GM12878 (cell line): ENCODE measurements around the gene AHCYL2. TPM values are rescaled to one million over a fixed set of nuclear protein-coding genes. Genes with fewer than 3 reads are reported as not detected.

Experiments used
- ATAC-seq: fragments of 200-7000 bp; cut with Tn5 transposase; 3 replicates; pipeline ENCODE4 v1.9.1; 2020; ENCODE audit warnings: mild to moderate bottlenecking, moderate library complexity
- BruUV-seq: library from RNA; stranded (reverse); fragments of 400-500 nt; replicated peaks from 2 replicates; lab custom pipeline; 2021; lab: Mats Ljungman, UMichigan
- CTCF ChIA-PET: fragments of 300-600 bp; sonication (Branson Sonifier 250); formaldehyde crosslinking; extraction: SDS; loops from one replicate; lab custom pipeline; 2021; ENCODE audit warnings: inconsistent platforms; lab: Yijun Ruan, JAX
- POLR2A ChIA-PET: fragments of 350-600 bp; formaldehyde crosslinking; extraction: SDS; loops from one replicate; lab custom pipeline; 2021; ENCODE audit warnings: inconsistent platforms; lab: Charles Lee
- RAD21 ChIA-PET: fragments of 300-600 bp; sonication (Branson Sonifier 250); formaldehyde crosslinking; loops from one replicate; lab custom pipeline; 2023; ENCODE audit warnings: antibody characterized with exemption; ENCODE audit not compliant: unreplicated experiment; lab: Charles Lee
- SMC1A ChIA-PET: fragments of 300-600 bp; sonication (Branson Sonifier 250); formaldehyde crosslinking; loops from one replicate; lab custom pipeline; 2023; ENCODE audit not compliant: unreplicated experiment, uncharacterized antibody; lab: Charles Lee
- DNase-seq: peaks from one replicate; pipeline ENCODE4 v3.0.0-alpha.2; 2011; ENCODE audit warnings: low read depth, low spot score
- FAIRE-seq: peaks from 3 replicates; lab custom pipeline; 2011; peaks lifted over from hg19 to GRCh38; lab: Jason Lieb, UNC
- H2AFZ ChIP-seq: 2 replicates; pipeline ENCODE4 v1.6.0; 2011; ENCODE audit warnings: low read depth, low read length, control low read depth; ENCODE audit not compliant: control insufficient read depth
- H3K27ac ChIP-seq: 2 replicates; pipeline ENCODE4 v1.5.1; 2011; ENCODE audit warnings: control low read depth; ENCODE audit not compliant: control insufficient read depth, insufficient read depth
- H3K27me3 ChIP-seq, 2 experiments: replicated peaks in 1 of 2; 2 replicates each; pipeline versions ENCODE4 v1.6.0 to v1.6.1; 2011; ENCODE audit warnings: low read length in 1 of 2; ENCODE audit not compliant: control insufficient read depth in 2 of 2, insufficient read depth in 2 of 2
- H3K36me3 ChIP-seq, 2 experiments: 2 replicates each; pipeline ENCODE4 v1.5.1; 2011; ENCODE audit warnings: low read length in 1 of 2; ENCODE audit not compliant: control insufficient read depth in 2 of 2, insufficient read depth in 2 of 2
- H3K4me1 ChIP-seq: 2 replicates; pipeline ENCODE4 v1.6.1; 2011; ENCODE audit warnings: mild to moderate bottlenecking, low read length, moderate library complexity, mixed read lengths; ENCODE audit not compliant: control insufficient read depth, insufficient read depth
- H3K4me2 ChIP-seq: 2 replicates; pipeline ENCODE4 v1.6.0; 2011; ENCODE audit warnings: control low read depth; ENCODE audit not compliant: control insufficient read depth, insufficient read depth
- H3K4me3 ChIP-seq: fragments of 200-600 bp; sonication (generic); 2 replicates; pipeline ENCODE4 v1.5.1; 2016
- H3K79me2 ChIP-seq: 2 replicates; pipeline ENCODE4 v1.6.0; 2011; ENCODE audit warnings: low read length; ENCODE audit not compliant: control insufficient read depth, insufficient read depth
- H3K9ac ChIP-seq: 2 replicates; pipeline ENCODE4 v1.8.0; 2011; ENCODE audit warnings: low read length, control low read depth, mixed read lengths; ENCODE audit not compliant: control insufficient read depth, insufficient read depth
- H3K9me3 ChIP-seq: replicated peaks from 3 replicates; pipeline ENCODE4 v1.5.1; 2011; ENCODE audit warnings: mild to moderate bottlenecking, low read length; ENCODE audit not compliant: control insufficient read depth, insufficient read depth
- H4K20me1 ChIP-seq: 2 replicates; pipeline ENCODE4 v1.6.0; 2011; ENCODE audit not compliant: control insufficient read depth, insufficient read depth
- BHLHE40 ChIP-seq, 2 experiments: fragments of 450-650 bp in 1 of 2; IDR thresholded peaks; 2 replicates each; pipeline ENCODE4 v1.6.1; 2011 to 2017; ENCODE audit warnings: low read depth in 2 of 2, borderline replicate concordance in 1 of 2, improper control_type of control experiment in 1 of 2, low read length in 1 of 2, mild to moderate bottlenecking in 1 of 2
- CUX1 ChIP-seq: IDR thresholded peaks from 2 replicates; pipeline ENCODE4 v1.6.1; 2012; ENCODE audit warnings: improper control_type of control experiment, low read depth, low read length; ENCODE audit not compliant: insufficient replicate concordance
- EGR1 ChIP-seq, 2 experiments: IDR thresholded peaks; 1 replicate in 1 of 2; 2 replicates in 1 of 2; pipeline ENCODE4 v1.6.1; 2011 to 2012; ENCODE audit warnings: low read depth in 2 of 2, low read length in 2 of 2, borderline replicate concordance in 1 of 2, mild to moderate bottlenecking in 1 of 2, moderate library complexity in 1 of 2
- IKZF2 ChIP-seq, 2 experiments: fragments of 450-650 bp; IDR thresholded peaks; 2 replicates each; pipeline ENCODE4 v1.6.1; 2017; ENCODE audit warnings: mild to moderate bottlenecking in 2 of 2, moderate library complexity in 2 of 2
- IRF4 ChIP-seq: IDR thresholded peaks from 2 replicates; pipeline ENCODE4 v1.6.1; 2011; ENCODE audit warnings: low read depth, low read length
- JUND ChIP-seq: IDR thresholded peaks from 2 replicates; pipeline ENCODE4 v1.6.1; 2012; ENCODE audit warnings: low read depth, mild to moderate bottlenecking, low read length, improper control_type of control experiment, moderate library complexity
- MLLT1 ChIP-seq: fragments of 450-650 bp; IDR thresholded peaks from 2 replicates; pipeline ENCODE4 v1.6.1; 2016; ENCODE audit warnings: mild to moderate bottlenecking
- NFXL1 ChIP-seq: fragments of 450-650 bp; IDR thresholded peaks from 2 replicates; pipeline ENCODE4 v1.6.1; 2017; ENCODE audit warnings: antibody characterized with exemption, mild to moderate bottlenecking, borderline replicate concordance
- POLR2A ChIP-seq: IDR thresholded peaks from 2 replicates; pipeline ENCODE4 v1.6.1; 2011; ENCODE audit warnings: low read depth, mild to moderate bottlenecking, low read length
- RAD51 ChIP-seq: fragments of 450-650 bp; IDR thresholded peaks from 2 replicates; pipeline ENCODE4 v1.6.1; 2016; ENCODE audit warnings: moderate library complexity, mild to moderate bottlenecking, inconsistent platforms
- RB1 ChIP-seq: fragments of 450-650 bp; formaldehyde crosslinking; IDR thresholded peaks from 2 replicates; pipeline ENCODE4 v1.6.1; 2017; ENCODE audit warnings: mild to moderate bottlenecking, borderline replicate concordance
- SIN3A ChIP-seq: IDR thresholded peaks from 2 replicates; pipeline ENCODE4 v1.6.1; 2012; ENCODE audit warnings: low read depth, low read length, improper control_type of control experiment
- SP1 ChIP-seq: IDR thresholded peaks from one replicate; pipeline ENCODE4 v1.6.1; 2011; ENCODE audit warnings: low read depth, low read length
- SRF ChIP-seq, 2 experiments: IDR thresholded peaks; 2 replicates each; pipeline ENCODE4 v1.6.1; 2011; ENCODE audit warnings: low read depth in 2 of 2, low read length in 2 of 2, mild to moderate bottlenecking in 1 of 2, moderate library complexity in 1 of 2
- STAT3 ChIP-seq: IDR thresholded peaks from 2 replicates; pipeline ENCODE4 v1.6.1; 2011; ENCODE audit warnings: low read depth, low read length, improper control_type of control experiment
- ZNF622 ChIP-seq: fragments of 450-650 bp; IDR thresholded peaks from 2 replicates; pipeline ENCODE4 v1.6.1; 2017; ENCODE audit warnings: mild to moderate bottlenecking, inconsistent platforms
- WGBS: methylation state at CpG from one replicate; pipeline ENCODE4 v1.1.6; 2016; ENCODE audit warnings: low lambda C conversion rate; ENCODE audit not compliant: insufficient replicate concordance, insufficient coverage; ENCODE audit errors: missing lambda C conversion rate; 5-methylcytosine and 5-hydroxymethylcytosine counted together
- in situ Hi-C: fragments of 300-500 bp; cut with MboI; formaldehyde crosslinking; loops from 9 replicates; pipeline ENCODE4 v1.14.3; 2018; ENCODE audit warnings: mixed read lengths
- intact Hi-C: fragments of 100-400 bp; cut with micrococcal nuclease; formaldehyde crosslinking; loops from one replicate; pipeline ENCODE4 v1.14.2; 2022; ENCODE audit not compliant: unreplicated experiment
- polyA plus RNA-seq, 11 experiments: library from polyadenylated mRNA; depleted of rRNA in 4 of 11; unstranded in 6 of 11; stranded (reverse) in 5 of 11; fragments of >200 nt; fragmentation: Nextera tagmentation in 4 of 11; fragmentation: Illumina TruSeq in 1 of 11; extraction: Ambion mirVana in 4 of 11; extraction: Trizol in 1 of 11; gene quantifications; 1 replicate in 1 of 11; 2 replicates in 10 of 11; pipeline versions ENCODE4 v1.2.1 to v1.2.3, GENCODE V29; 2011 to 2016; ENCODE audit warnings: inconsistent platforms in 2 of 11, missing spikeins in 2 of 11, low read depth in 1 of 11
- total RNA-seq, 4 experiments: library from RNA; depleted of rRNA in 3 of 4; stranded (reverse); fragments of >200 nt in 3 of 4; fragmentation: Illumina TruSeq in 1 of 4; extraction: Trizol in 1 of 4; gene quantifications; 2 replicates each; pipeline versions ENCODE4 v1.2.1 to v1.2.3, GENCODE V29; 2013 to 2021
- TF ChIP-seq, protein P1 (sequence below): IDR thresholded peaks from 2 replicates; pipeline ENCODE4 v1.6.1; 2011; ENCODE audit warnings: mild to moderate bottlenecking, low read depth, low read length, moderate library complexity; ENCODE audit not compliant: insufficient replicate concordance

AHCYL2 gene
- total and polyA plus RNA-seq, 10 of the 15 experiments (the other 5 are each of a cell fraction or from before 2014, with no cell fraction given), result 1.7 to 29.1 (median 5.4) TPM

GRCh38 chr7:129188372-129188891 is 36.4 kb upstream of the AHCYL2 start, which contains the start of gene SMO:
SMO (plus strand) TSS chr7:129188633; CDS start chr7:129189152, 519 bp downstream.
- Histone ChIP-seq H3K27ac (no peak within 1 kb of the TSS), H3K4me2 (peak within 1 kb of the TSS; percentile 99), H3K36me3 (no peaks in the 10 kb centered on the region), H3K27me3 (0 out of 4 replicates have a peak, but pooled peaks cover 0 to 1% of the 10 kb centered on the region in 2 experiments), H3K4me3 (peak within 1 kb of the TSS; percentile 92), H3K9me3 (no peaks in the 10 kb centered on the region), H3K9ac (peak within 1 kb of the TSS; percentile 73), H3K79me2 (no peaks in the 10 kb centered on the region; the same call in 1 of the 2 replicates), H4K20me1 (no peaks in the 10 kb centered on the region), H3K4me1 (peaks cover 8% of the 10 kb centered on the region), H2AFZ (peak within 1 kb of the TSS; percentile 75)
- POLR2A ChIA-PET, result no interaction called here
- intact Hi-C loops, result no loop called here
- 2% methylated on average over 35 of the region's 48 CpGs for WGBS
- FAIRE-seq (no peak), DNase-seq (no peak), ATAC-seq (peak; percentile 59)
- CTCF ChIA-PET, result no interaction called here
- in situ Hi-C loops, result no loop called here
- SMC1A ChIA-PET, result no interaction called here
- no TSS peak for BruUV-seq
- TF ChIP-seq EGR1 (IDR thresholded peaks at IDR 0.05; ENCODE audit: borderline replicate concordance in 1 of 2, low read depth in 2 of 2, low read length in 2 of 2) (peak in 1 of 2 experiments; percentile 77; a peak in 1 of 3 replicates), NFXL1 (no peak), IKZF2 (IDR thresholded peaks at IDR 0.05) (0 out of 4 replicates have a peak, but pooled peaks of 1 of the 2 experiments have one; percentile 3), JUND (no peak), SP1 (no peak), STAT3 (no peak), RAD51 (no peak), SIN3A (no peak), BHLHE40 (IDR thresholded peaks at IDR 0.05; ENCODE audit: borderline replicate concordance in 1 of 2, low read depth in 2 of 2, low read length in 1 of 2) (peak in 1 of 2 experiments; percentile 19; a peak in 1 of 4 replicates), CUX1 (no peak), SRF (IDR thresholded peaks at IDR 0.05; ENCODE audit: low read depth in 2 of 2, low read length in 2 of 2) (0 out of 4 replicates have a peak, but pooled peaks of 1 of the 2 experiments have one; percentile 27), ZNF622 (no peak), IRF4 (no peak), MLLT1 (peak; percentile 54; the same call in 1 of the 2 replicates), RB1 (no peak), POLR2A (peak; percentile 69)
- TF ChIP-seq, protein P1, sequence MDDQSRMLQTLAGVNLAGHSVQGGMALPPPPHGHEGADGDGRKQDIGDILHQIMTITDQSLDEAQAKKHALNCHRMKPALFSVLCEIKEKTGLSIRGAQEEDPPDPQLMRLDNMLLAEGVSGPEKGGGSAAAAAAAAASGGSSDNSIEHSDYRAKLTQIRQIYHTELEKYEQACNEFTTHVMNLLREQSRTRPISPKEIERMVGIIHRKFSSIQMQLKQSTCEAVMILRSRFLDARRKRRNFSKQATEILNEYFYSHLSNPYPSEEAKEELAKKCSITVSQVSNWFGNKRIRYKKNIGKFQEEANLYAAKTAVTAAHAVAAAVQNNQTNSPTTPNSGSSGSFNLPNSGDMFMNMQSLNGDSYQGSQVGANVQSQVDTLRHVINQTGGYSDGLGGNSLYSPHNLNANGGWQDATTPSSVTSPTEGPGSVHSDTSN, result no peak
- RAD21 ChIA-PET, result no interaction called here
